AG09309 (cell line): ENCODE measurements around the gene SUSD2.
"Not testable (repeated sequence)": the region's sequence is repeated elsewhere in the genome, so short reads cannot be mapped to it uniquely, and the experiment has no call there.

Experiments used
- DNase-seq: peaks from one replicate; pipeline ENCODE4 v3.0.0-alpha.2; 2010; ENCODE audit warnings: low read depth
- H3K4me3 ChIP-seq: 2 replicates; pipeline ENCODE4 v1.5.1; 2011; ENCODE audit warnings: mild to moderate bottlenecking, low read depth, low read length, moderate library complexity; ENCODE audit not compliant: control insufficient read depth
- CTCF ChIP-seq: IDR thresholded peaks from 2 replicates; pipeline ENCODE4 v1.5.1; 2011; ENCODE audit warnings: mild to moderate bottlenecking, low read depth, low read length, inconsistent platforms; ENCODE audit not compliant: insufficient read depth, control insufficient read depth; ENCODE audit errors: missing control alignments

The SUSD2 gene

DNA sequence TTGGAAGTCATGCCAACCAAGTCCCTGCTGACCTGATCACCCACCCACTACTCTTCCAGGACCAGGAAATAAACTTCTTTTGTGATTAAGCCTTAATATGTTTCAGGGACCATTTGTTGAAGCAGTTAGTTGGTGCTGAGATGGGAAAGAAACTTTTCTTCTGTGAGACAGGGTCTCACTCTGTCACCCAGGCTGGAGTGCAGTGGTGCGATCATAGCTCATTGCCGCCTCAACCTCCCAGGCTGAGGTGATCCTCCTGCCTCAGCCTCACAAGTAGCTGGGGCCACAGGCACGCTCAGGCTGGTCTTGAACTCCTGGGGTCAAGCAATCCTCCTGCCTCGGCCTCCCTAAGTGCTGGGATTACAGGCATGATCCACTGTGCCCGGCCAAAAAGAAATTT is 10.6 kb downstream of the SUSD2 start:
- no peak for TF ChIP-seq CTCF
- no peak overlapping the region for H3K4me3 ChIP-seq

DNA sequence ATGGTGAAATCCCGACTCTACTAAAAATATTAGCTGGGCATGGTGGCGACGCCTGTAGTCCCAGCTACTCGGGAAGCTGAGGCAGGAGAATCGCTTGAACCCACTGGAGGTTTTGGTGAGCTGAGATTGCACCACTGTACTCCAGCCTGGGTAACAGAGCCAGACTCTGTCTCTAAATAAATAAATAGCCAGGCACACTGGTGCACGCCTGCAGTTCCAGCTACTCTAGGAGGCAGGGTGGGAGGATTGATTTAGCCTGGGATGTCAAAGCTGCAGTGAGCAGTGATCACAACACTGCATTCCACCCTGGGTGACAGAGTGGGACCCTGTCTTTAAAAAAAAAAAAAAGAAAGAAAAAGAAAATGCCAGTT is 17.4 kb downstream of the SUSD2 start:
- H3K4me3 ChIP-seq, result no peak overlapping the region
- no peak for TF ChIP-seq CTCF
- no peak for DNase-seq

More for the DNA sequence above, 10.6 kb downstream of the SUSD2 start:
- DNase-seq, result no peak

DNA sequence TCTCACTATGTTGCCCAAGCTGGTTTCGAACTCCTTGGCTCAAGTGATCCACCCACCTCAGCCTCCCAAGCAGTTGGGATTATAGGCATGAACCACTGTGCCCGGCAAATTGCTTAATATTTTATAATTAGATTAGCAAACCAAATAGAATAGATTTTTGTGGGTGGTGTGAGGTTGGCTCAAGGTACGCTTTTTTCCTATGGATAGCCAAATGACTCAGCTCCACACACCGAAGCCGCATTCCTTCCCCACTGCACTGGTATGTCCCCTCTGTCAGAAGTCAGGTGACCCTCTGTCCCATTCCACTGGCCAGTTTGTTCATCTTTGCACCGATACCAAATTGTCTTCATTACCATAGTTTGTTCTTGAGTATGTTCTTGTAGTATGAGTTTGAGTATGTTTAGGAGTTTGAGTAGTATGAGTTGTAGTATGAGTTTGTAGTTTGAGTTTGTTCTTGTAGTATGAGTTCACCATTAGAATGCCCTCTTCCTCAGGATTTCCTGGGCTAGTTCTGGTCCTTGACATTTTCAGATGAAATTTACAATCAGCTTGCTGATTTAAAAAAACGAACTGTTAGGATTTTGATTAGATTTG is 19.4 kb downstream of the SUSD2 start:
- DNase-seq, result peak; percentile 17
- no peak for TF ChIP-seq CTCF
- H3K4me3 ChIP-seq, result no peak overlapping the region

DNA sequence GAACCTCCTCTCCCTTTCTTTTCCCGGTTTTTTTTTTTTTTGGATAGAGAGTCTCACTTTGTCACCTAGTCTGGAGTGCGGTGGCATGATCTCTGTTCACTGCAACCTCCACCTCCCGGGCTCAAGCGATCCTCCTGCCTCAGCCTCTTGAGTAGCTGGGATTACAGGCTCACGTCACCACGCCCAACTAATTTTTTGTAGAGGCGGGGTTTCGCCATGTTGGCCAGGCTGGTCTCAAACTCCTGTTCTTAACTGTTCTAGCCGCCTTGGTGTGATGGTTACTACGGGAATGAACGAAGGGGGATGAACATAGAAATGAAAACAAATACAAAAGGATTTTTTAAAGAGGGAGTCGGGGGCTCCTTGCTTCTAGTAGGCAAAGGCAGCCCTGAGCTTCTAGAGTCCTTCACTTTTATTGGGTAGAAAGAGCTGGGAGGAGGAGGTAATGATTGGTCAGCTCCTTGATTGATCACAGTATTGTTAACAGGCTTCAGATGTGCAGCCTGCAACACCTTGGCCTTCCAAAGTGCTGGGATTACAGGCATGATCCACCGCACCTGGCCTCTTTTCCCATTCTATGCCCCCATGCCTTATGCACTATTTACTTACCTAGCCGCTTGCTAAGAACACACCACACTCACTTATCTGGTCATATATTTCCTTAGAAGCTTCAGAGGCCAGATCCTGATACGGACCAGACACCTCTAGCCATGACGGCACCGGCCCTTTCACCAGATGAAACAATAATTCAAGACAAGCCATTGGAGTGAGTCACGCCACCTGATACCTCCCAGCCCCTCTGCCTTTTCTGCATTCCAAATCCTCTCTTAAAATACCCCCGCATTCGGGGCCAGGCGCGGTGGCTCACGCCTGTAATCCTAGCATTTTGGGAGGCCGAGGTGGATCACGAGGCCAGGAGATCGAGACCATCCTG is 20.7 kb downstream of the SUSD2 start:
- TF ChIP-seq CTCF, result no peak
- DNase-seq, result no peak
- H3K4me3 ChIP-seq, result no peak overlapping the region

DNA sequence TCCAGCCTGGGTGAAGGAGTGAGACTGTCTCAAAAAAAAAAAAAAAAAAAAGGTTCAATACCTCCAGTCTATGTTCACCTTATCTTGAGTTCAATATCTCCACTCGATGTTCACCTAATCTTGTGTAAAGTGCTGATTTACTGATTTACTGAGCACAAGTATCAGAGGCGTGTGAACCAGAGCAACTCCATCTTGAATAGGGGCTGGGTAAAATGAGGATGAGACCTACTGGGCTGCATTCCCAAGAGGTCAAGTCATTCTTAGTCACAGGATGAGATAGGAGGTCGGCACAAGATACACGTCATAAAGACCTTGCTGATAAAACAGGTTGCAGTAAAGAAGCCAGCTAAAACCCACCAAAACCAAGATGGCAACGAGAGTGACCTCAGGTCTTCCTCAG is 22.6 kb downstream of the SUSD2 start:
- DNase-seq, H3K4me3 ChIP-seq: not testable (repeated sequence)

DNA sequence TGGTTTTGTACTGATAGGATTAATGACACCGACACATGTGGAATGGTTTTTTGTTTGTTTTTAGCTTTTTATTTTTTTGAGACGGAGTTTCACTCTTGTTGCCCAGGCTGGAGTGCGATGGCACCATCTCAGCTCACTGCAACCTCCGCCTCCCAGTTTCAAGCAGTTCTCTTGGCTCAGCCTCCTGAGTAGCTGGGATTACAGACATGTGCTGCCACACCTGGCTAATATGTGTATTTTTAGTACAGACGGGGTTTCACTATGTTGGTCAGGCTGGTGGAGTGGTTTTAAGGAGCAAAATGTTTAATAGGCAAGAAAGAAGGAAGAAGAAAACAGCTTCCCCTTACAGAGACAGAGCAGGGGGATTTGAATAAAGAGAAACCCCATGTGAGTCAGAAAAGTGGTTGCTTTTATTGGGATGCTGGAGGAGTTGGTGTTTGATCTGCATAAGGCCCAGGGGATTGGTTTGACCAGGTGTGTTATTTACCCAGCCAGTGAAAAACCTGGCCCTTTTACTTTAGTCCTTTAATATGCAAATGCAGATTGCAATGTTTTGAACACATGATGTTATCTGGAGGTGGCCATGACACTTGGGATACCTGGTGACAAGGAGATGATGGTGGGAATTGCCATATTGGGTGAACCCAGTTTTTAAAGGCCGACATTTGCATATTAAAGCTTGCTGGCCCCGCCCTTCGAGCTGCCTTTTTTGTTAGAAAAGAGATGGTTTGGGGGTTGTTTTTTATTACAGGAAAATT is 24.3 kb downstream of the SUSD2 start:
- H3K4me3 ChIP-seq, result no peak overlapping the region
- no peak for DNase-seq

DNA sequence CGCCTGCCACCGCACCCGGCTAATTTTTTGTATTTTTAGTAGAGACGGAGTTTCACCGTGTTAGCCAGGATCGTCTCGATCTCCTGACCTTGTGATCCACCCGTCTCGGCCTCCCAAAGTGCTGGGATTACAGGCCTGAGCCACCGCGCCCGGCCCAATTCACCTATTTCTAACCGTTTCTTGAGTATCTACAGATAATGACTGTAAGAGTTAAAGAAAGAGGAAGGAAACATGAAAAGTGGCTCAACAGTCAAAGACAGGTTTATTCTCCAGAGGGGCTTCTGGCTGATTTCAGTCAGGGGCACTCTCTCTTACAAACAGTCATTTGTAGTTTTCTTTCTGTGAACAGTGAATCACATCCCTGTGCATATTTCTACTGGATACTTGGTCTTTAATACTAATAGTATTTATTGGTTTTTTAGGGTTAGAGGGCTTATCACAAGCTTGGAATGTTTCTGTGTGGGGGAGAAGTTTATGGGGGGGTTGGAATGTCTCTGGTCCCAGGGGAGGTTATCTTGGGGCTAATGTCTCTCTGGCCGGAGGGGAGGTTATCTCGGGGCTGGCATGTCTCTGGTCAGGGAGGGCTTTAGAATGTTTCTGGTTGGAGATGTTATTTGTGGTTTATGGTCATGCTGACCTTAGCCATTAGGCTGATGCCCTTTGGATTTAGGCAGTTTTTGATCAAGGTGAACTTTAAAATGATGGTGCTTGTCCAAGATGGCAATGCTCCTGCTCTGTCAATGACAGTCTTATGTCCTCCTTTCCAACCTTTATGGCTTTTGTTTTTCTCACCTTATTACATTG is 25.4 kb downstream of the SUSD2 start:
- DNase-seq, H3K4me3 ChIP-seq: not testable (repeated sequence)

More for the DNA sequence above, 24.3 kb downstream of the SUSD2 start:
- TF ChIP-seq CTCF, result no peak
